WTC11 (cell line): ENCODE results near the gene PIPOX. TPM values are rescaled to one million over a fixed set of nuclear protein-coding genes. Genes with fewer than 3 reads are reported as not detected.
A peak's percentile ranks its signal among the peaks of the same experiment; 100 is the strongest.

ENCODE experiments used
- ATAC-seq: fragments of 200-7000 bp; cut with Tn5 transposase; 2 replicates; pipeline ENCODE4 v1.10.0; 2021; ENCODE audit warnings: mild to moderate bottlenecking, moderate library complexity
- Bru-seq: library from RNA; stranded (reverse); fragments of 400-500 nt; gene quantifications from one replicate; lab custom pipeline; 2021; lab: Mats Ljungman, UMichigan
- CTCF ChIA-PET: fragments of 300-600 bp; sonication (Branson Sonifier 250); formaldehyde crosslinking; loops from one replicate; lab custom pipeline; 2021; ENCODE audit warnings: antibody characterized with exemption; lab: Charles Lee
- POLR2A ChIA-PET: fragments of 350-600 bp; sonication (Branson Sonifier 250); formaldehyde crosslinking; loops from one replicate; lab custom pipeline; 2021; ENCODE audit warnings: antibody characterized with exemption; lab: Charles Lee
- DNase-seq: peaks from one replicate; pipeline ENCODE4 v3.0.0; 2021; ENCODE audit warnings: low spot score
- H3K27ac Mint-ChIP-seq: 2 replicates; pipeline ENCODE4 v1.8.0; 2021; ENCODE audit warnings: mixed read lengths
- H3K27me3 Mint-ChIP-seq: 2 replicates; pipeline ENCODE4 v1.8.0; 2021; ENCODE audit warnings: low read depth, mild to moderate bottlenecking, moderate library complexity, mixed read lengths
- H3K36me3 Mint-ChIP-seq: 2 replicates; pipeline ENCODE4 v1.8.0; 2021; ENCODE audit warnings: mixed read lengths
- H3K4me1 Mint-ChIP-seq: 2 replicates; pipeline ENCODE4 v1.8.0; 2022; ENCODE audit warnings: mixed read lengths
- H3K4me3 Mint-ChIP-seq: 2 replicates; pipeline ENCODE4 v1.8.0; 2021; ENCODE audit warnings: mild to moderate bottlenecking, moderate library complexity, mixed read lengths
- H3K9me3 Mint-ChIP-seq: 2 replicates; pipeline ENCODE4 v1.8.0; 2021; ENCODE audit warnings: mixed read lengths
- CTCF ChIP-seq: fragments of 200-600 bp; IDR thresholded peaks from 2 replicates; pipeline ENCODE4 v1.8.0; 2022; ENCODE audit warnings: antibody characterized with exemption
- FOXP1 ChIP-seq: sonication (generic); formaldehyde crosslinking; IDR thresholded peaks from 2 replicates; pipeline ENCODE4 v1.8.0; 2022; ENCODE audit warnings: missing genetic modification reagents, mild to moderate bottlenecking, moderate library complexity, borderline replicate concordance
- FOXP4 ChIP-seq: sonication (generic); formaldehyde crosslinking; IDR thresholded peaks from 2 replicates; pipeline ENCODE4 v1.8.0; 2022; ENCODE audit warnings: mild to moderate bottlenecking, missing genetic modification reagents
- GRHL2 ChIP-seq: fragments of 250-450 bp; sonication (Bioruptor Pico); IDR thresholded peaks from 2 replicates; pipeline ENCODE4 v1.8.0; 2022; ENCODE audit warnings: mild to moderate bottlenecking, moderate library complexity; ENCODE audit not compliant: insufficient replicate concordance, severe bottlenecking
- HMGA2 ChIP-seq: fragments of 250-450 bp; sonication (Bioruptor Pico); IDR thresholded peaks from 2 replicates; pipeline ENCODE4 v1.4.0; 2021; ENCODE audit warnings: mild to moderate bottlenecking, moderate library complexity
- IRF2 ChIP-seq: sonication (generic); formaldehyde crosslinking; IDR thresholded peaks from 2 replicates; pipeline ENCODE4 v1.8.0; 2022; ENCODE audit warnings: low read depth, missing genetic modification reagents, borderline replicate concordance
- JAZF1 ChIP-seq: fragments of 250-450 bp; sonication (Bioruptor Pico); IDR thresholded peaks from 2 replicates; pipeline ENCODE4 v1.9.0; 2021; ENCODE audit warnings: moderate library complexity, mild to moderate bottlenecking, inconsistent platforms
- MAX ChIP-seq: sonication (generic); formaldehyde crosslinking; IDR thresholded peaks from 2 replicates; pipeline ENCODE4 v1.8.0; 2022; ENCODE audit warnings: mild to moderate bottlenecking, missing genetic modification reagents
- MXD4 ChIP-seq: fragments of 250-450 bp; sonication (Bioruptor Pico); IDR thresholded peaks from 2 replicates; pipeline ENCODE4 v1.8.0; 2021; ENCODE audit warnings: mild to moderate bottlenecking, moderate library complexity, borderline replicate concordance
- NR3C1 ChIP-seq: sonication (generic); formaldehyde crosslinking; conservative IDR thresholded peaks from 2 replicates; pipeline ENCODE4 v1.8.1; 2023; ENCODE audit warnings: low read depth, mild to moderate bottlenecking, missing genetic modification reagents
- PRRX2 ChIP-seq: fragments of 250-450 bp; sonication (Bioruptor Pico); IDR thresholded peaks from 2 replicates; pipeline ENCODE4 v1.8.0; 2021; ENCODE audit warnings: mild to moderate bottlenecking
- RORB ChIP-seq: fragments of 250-450 bp; sonication (Bioruptor Pico); IDR thresholded peaks from 2 replicates; pipeline ENCODE4 v1.9.0; 2021; ENCODE audit warnings: mild to moderate bottlenecking
- SMAD3 ChIP-seq: sonication (generic); formaldehyde crosslinking; IDR thresholded peaks from 2 replicates; pipeline ENCODE4 v1.8.0; 2022; ENCODE audit warnings: missing genetic modification reagents, mild to moderate bottlenecking, borderline replicate concordance
- USF2 ChIP-seq: sonication (generic); formaldehyde crosslinking; IDR thresholded peaks from 2 replicates; pipeline ENCODE4 v1.8.1; 2023; ENCODE audit warnings: mild to moderate bottlenecking, missing genetic modification reagents, moderate library complexity
- ZBTB21 ChIP-seq: sonication (generic); formaldehyde crosslinking; IDR thresholded peaks from 2 replicates; pipeline ENCODE4 v1.8.1; 2023; ENCODE audit warnings: mild to moderate bottlenecking, missing genetic modification reagents, borderline replicate concordance
- ZNF219 ChIP-seq: sonication (generic); formaldehyde crosslinking; IDR thresholded peaks from 2 replicates; pipeline ENCODE4 v1.8.0; 2023; ENCODE audit warnings: missing genetic modification reagents, mild to moderate bottlenecking, borderline replicate concordance
- ZNF423 ChIP-seq: fragments of 250-450 bp; sonication (Bioruptor Pico); IDR thresholded peaks from 2 replicates; pipeline ENCODE4 v2.1.2; 2022; ENCODE audit warnings: mild to moderate bottlenecking, moderate library complexity
- long read RNA-seq, 3 experiments: library from RNA in 1 of 3; library from capped mRNA in 1 of 3; library from polyadenylated mRNA in 1 of 3; unstranded in 2 of 3; stranded (forward) in 1 of 3; transcript quantifications; one replicate each; pipeline ENCODE4 v2.0.0, GENCODE V29; 2021
- total RNA-seq: library from RNA; stranded (reverse); gene quantifications from 3 replicates; pipeline ENCODE4 v1.2.3, GENCODE V29; 2021
- TF ChIP-seq, protein P1 (sequence below): sonication (generic); formaldehyde crosslinking; IDR thresholded peaks from 2 replicates; pipeline ENCODE4 v1.8.1; 2023; ENCODE audit warnings: mild to moderate bottlenecking, missing genetic modification reagents
- TF ChIP-seq, protein P2 (sequence below): sonication (generic); formaldehyde crosslinking; IDR thresholded peaks from 2 replicates; pipeline ENCODE4 v1.8.0; 2022; ENCODE audit warnings: mild to moderate bottlenecking, missing genetic modification reagents
- TF ChIP-seq, protein P3 (sequence below): sonication (generic); formaldehyde crosslinking; IDR thresholded peaks from 2 replicates; pipeline ENCODE4 v1.8.0; 2023; ENCODE audit warnings: mild to moderate bottlenecking, missing genetic modification reagents
- TF ChIP-seq, protein P4 (sequence below): sonication (generic); formaldehyde crosslinking; conservative IDR thresholded peaks from 2 replicates; pipeline ENCODE4 v1.8.1; 2022; ENCODE audit warnings: mild to moderate bottlenecking, missing genetic modification reagents

PIPOX gene
- total RNA-seq (32.4 to 34.2 TPM (median 34.1 TPM) in 3 replicates), Bru-seq, nascent RNA (percentile 65 among the genes with signal in this experiment)
- long read RNA-seq, experiment 1, transcript PIPOX-201 (8 exons, 2,414 nt), result major isoform, 105 of 124 reads
- long read RNA-seq, experiment 1, partial matches to known transcripts, result 9 of 124 reads
- long read RNA-seq, experiment 1, other reads (novel, unspliced or antisense), result 10 of 124 reads
- long read RNA-seq, experiment 2, transcript PIPOX-201 (8 exons, 2,414 nt), result major isoform, 22 of 38 reads
- long read RNA-seq, experiment 2, partial matches to known transcripts, result 6 of 38 reads
- long read RNA-seq, experiment 2, other reads (novel, unspliced or antisense), result 10 of 38 reads
- long read RNA-seq, experiment 3, transcript PIPOX-201 (8 exons, 2,414 nt), result major isoform, 31 of 35 reads
- long read RNA-seq, experiment 3, partial matches to known transcripts, result 1 of 35 reads
- long read RNA-seq, experiment 3, other reads (novel, unspliced or antisense), result 3 of 35 reads

DNA sequence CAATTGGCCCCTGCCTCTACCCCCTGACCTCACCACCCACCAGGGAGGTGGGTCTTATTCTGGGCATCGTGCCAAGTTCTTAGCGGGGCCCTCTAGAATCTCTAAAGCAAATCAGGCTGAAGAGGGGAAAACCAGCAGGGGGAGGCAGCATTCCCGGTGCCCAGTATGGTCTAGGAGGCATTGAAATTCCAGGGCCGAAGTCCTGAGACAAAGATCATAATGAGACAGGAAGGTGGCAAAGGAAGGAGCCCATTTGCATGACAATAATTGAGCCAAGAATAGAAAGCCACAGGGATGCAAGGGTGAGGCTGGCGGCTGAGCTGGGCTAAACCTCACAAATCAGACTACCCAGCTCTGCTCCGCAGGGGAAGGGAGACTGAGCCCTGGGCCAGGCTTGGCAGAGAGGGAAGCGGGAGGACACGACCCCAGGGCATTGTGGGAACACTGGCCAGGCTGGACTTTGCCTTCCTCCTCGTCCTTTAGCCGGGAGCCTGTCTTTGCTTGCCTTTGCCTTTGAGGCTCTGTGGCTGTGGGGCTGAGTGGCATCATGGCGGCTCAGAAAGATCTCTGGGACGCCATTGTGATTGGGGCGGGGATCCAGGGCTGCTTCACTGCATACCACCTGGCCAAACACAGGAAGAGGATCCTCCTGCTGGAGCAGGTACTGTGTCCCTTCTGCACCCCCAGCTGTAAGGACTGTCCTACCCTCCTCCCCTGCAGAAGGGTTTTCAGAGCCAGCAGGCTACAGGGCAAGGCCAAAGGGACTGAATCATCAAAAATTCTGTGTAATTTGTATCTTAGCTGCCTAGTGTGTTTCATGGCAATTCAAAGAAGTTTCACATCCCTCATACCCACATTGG is at the start of gene PIPOX:
Gene PIPOX, plus strand, starts transcription at position 463 of the 860 bp plus-strand sequence. Its CDS starts 85 bp downstream, at position 548.
- Mint-ChIP-seq H3K4me3 (peak within 1 kb of the TSS; percentile 41), H3K27ac (peak within 1 kb of the TSS; percentile 98), H3K36me3 (peaks cover 18% of the 10 kb centered on the region), H3K4me1 (peaks cover 63% of the 10 kb centered on the region), H3K27me3 (no peaks in the 10 kb centered on the region), H3K9me3 (no peaks in the 10 kb centered on the region)
- CTCF ChIA-PET, result interaction anchor here (0.6 to 2.7 kb wide), 22 partner anchors 9 to 137 kb away, joined by 3 to 21 read pairs (median 4); partner anchors contain the start of genes MYO18A and SEZ6
- POLR2A ChIA-PET, result interaction anchor here (0.5 to 1.2 kb wide), 4 partner anchors 11 to 47 kb away, joined by 3 to 4 read pairs (median 4); no protein-coding TSS in a partner anchor
- DNase-seq (peak; percentile 80), ATAC-seq (peak; percentile 87)
- TF ChIP-seq, protein P1, sequence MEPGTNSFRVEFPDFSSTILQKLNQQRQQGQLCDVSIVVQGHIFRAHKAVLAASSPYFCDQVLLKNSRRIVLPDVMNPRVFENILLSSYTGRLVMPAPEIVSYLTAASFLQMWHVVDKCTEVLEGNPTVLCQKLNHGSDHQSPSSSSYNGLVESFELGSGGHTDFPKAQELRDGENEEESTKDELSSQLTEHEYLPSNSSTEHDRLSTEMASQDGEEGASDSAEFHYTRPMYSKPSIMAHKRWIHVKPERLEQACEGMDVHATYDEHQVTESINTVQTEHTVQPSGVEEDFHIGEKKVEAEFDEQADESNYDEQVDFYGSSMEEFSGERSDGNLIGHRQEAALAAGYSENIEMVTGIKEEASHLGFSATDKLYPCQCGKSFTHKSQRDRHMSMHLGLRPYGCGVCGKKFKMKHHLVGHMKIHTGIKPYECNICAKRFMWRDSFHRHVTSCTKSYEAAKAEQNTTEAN (CRISPR knock-in tag), result 0 out of 2 replicates have a peak, but pooled peaks have one; percentile 25
- TF ChIP-seq MXD4 (CRISPR knock-in tag), result no peak
- TF ChIP-seq, protein P2, sequence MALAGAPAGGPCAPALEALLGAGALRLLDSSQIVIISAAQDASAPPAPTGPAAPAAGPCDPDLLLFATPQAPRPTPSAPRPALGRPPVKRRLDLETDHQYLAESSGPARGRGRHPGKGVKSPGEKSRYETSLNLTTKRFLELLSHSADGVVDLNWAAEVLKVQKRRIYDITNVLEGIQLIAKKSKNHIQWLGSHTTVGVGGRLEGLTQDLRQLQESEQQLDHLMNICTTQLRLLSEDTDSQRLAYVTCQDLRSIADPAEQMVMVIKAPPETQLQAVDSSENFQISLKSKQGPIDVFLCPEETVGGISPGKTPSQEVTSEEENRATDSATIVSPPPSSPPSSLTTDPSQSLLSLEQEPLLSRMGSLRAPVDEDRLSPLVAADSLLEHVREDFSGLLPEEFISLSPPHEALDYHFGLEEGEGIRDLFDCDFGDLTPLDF (CRISPR knock-in tag), result 0 out of 2 replicates have a peak, but pooled peaks have one; percentile 43
- peak; percentile 28 for TF ChIP-seq USF2 (CRISPR knock-in tag)
- TF ChIP-seq, protein P3, sequence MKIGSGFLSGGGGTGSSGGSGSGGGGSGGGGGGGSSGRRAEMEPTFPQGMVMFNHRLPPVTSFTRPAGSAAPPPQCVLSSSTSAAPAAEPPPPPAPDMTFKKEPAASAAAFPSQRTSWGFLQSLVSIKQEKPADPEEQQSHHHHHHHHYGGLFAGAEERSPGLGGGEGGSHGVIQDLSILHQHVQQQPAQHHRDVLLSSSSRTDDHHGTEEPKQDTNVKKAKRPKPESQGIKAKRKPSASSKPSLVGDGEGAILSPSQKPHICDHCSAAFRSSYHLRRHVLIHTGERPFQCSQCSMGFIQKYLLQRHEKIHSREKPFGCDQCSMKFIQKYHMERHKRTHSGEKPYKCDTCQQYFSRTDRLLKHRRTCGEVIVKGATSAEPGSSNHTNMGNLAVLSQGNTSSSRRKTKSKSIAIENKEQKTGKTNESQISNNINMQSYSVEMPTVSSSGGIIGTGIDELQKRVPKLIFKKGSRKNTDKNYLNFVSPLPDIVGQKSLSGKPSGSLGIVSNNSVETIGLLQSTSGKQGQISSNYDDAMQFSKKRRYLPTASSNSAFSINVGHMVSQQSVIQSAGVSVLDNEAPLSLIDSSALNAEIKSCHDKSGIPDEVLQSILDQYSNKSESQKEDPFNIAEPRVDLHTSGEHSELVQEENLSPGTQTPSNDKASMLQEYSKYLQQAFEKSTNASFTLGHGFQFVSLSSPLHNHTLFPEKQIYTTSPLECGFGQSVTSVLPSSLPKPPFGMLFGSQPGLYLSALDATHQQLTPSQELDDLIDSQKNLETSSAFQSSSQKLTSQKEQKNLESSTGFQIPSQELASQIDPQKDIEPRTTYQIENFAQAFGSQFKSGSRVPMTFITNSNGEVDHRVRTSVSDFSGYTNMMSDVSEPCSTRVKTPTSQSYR, result peak; percentile 50; the same call in 1 of the 2 replicates
- peak; percentile 33; the same call in 1 of the 2 replicates for TF ChIP-seq SMAD3 (CRISPR knock-in tag)
- no peak for TF ChIP-seq HMGA2
- TF ChIP-seq FOXP1 (CRISPR knock-in tag), result peak; percentile 50; the same call in 1 of the 2 replicates
- peak; percentile 54 for TF ChIP-seq ZNF423
- TF ChIP-seq ZNF219 (CRISPR knock-in tag), result 0 out of 2 replicates have a peak, but pooled peaks have one; percentile 27
- TF ChIP-seq IRF2 (CRISPR knock-in tag), result no peak
- no peak for TF ChIP-seq JAZF1 (CRISPR knock-in tag)
- TF ChIP-seq NR3C1 (CRISPR knock-in tag), result no peak
- TF ChIP-seq RORB (CRISPR knock-in tag), result no peak
- TF ChIP-seq GRHL2, result no peak
- TF ChIP-seq CTCF, result no peak
- TF ChIP-seq FOXP4 (CRISPR knock-in tag), result no peak
- peak; percentile 58; the same call in 1 of the 2 replicates for TF ChIP-seq ZBTB21
- TF ChIP-seq PRRX2 (CRISPR knock-in tag), result 0 out of 2 replicates have a peak, but pooled peaks have one; percentile 29
- peak; percentile 56; the same call in 1 of the 2 replicates for TF ChIP-seq MAX (CRISPR knock-in tag)
- TF ChIP-seq, protein P4, sequence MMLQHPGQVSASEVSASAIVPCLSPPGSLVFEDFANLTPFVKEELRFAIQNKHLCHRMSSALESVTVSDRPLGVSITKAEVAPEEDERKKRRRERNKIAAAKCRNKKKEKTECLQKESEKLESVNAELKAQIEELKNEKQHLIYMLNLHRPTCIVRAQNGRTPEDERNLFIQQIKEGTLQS (CRISPR knock-in tag), result no peak
